ENCODE results near the gene ATP10A.

- TF ChIP-seq CTCF (IDR thresholded peaks at IDR 0.05) (no peak), POLR2AphosphoS5 (IDR thresholded peaks at IDR 0.05; ENCODE audit: insufficient read depth in 1 of 2, low read depth in 1 of 2) (no peak)
These were observed 213.7 kb downstream of the ATP10A start for GRCh38 chr15:25649390-25649789.
